OCI-LY1 (cell line): Measurements from ENCODE around the gene S100A2.

Experiments used
- H2AFZ ChIP-seq: fragments of 200-600 bp; sonication (generic), shearing (Covaris generic); 2 replicates; pipeline ENCODE4 v1.6.0; 2014; ENCODE audit warnings: antibody characterized with exemption, mild to moderate bottlenecking, low read length
- H3F3A ChIP-seq: fragments of 200-600 bp; sonication (generic), shearing (Covaris generic); 2 replicates; pipeline ENCODE4 v1.6.0; 2014; ENCODE audit warnings: mild to moderate bottlenecking, antibody characterized with exemption, low read length, moderate library complexity; ENCODE audit not compliant: insufficient read depth
- H3K27ac ChIP-seq: fragments of 200-600 bp; sonication (generic); 2 replicates; pipeline ENCODE4 v1.5.1; 2014; ENCODE audit warnings: low read length, mixed run types, mild to moderate bottlenecking, low read depth; ENCODE audit not compliant: poor library complexity, severe bottlenecking
- H3K27me3 ChIP-seq: fragments of 200-600 bp; sonication (generic); 2 replicates; pipeline ENCODE4 v1.6.0; 2014; ENCODE audit warnings: antibody characterized with exemption, mild to moderate bottlenecking, low read length, moderate library complexity; ENCODE audit not compliant: insufficient read depth
- H3K36me3 ChIP-seq: fragments of 200-600 bp; sonication (generic); 2 replicates; pipeline ENCODE4 v1.6.1; 2014; ENCODE audit warnings: mild to moderate bottlenecking, antibody characterized with exemption, low read length, moderate library complexity, mixed read lengths; ENCODE audit not compliant: insufficient read depth
- H3K4me1 ChIP-seq: fragments of 200-600 bp; sonication (generic); 2 replicates; pipeline ENCODE4 v1.5.1; 2014; ENCODE audit warnings: mild to moderate bottlenecking, low read length, moderate library complexity; ENCODE audit not compliant: insufficient read depth, severe bottlenecking
- H3K4me2 ChIP-seq: fragments of 200-600 bp; sonication (generic), shearing (Covaris generic); 2 replicates; pipeline ENCODE4 v1.6.1; 2014; ENCODE audit warnings: low read length
- H3K4me3 ChIP-seq: fragments of 200-600 bp; sonication (generic); 2 replicates; pipeline ENCODE4 v1.5.1; 2014; ENCODE audit warnings: low read length, low read depth, mild to moderate bottlenecking, mixed read lengths; ENCODE audit not compliant: poor library complexity, severe bottlenecking
- H3K79me2 ChIP-seq: fragments of 200-600 bp; shearing (Covaris generic); 2 replicates; pipeline ENCODE4 v1.6.1; 2016; ENCODE audit warnings: mixed run types, low read length, mixed read lengths; ENCODE audit not compliant: insufficient read depth
- H3K9ac ChIP-seq: fragments of 200-600 bp; sonication (generic), shearing (Covaris generic); 2 replicates; pipeline ENCODE4 v1.6.1; 2014; ENCODE audit warnings: mild to moderate bottlenecking, low read length, mixed read lengths
- H3K9me2 ChIP-seq: fragments of 200-600 bp; sonication (generic), shearing (Covaris generic); 2 replicates; pipeline ENCODE4 v1.6.1; 2014; ENCODE audit warnings: low read depth, mild to moderate bottlenecking, low read length, mixed read lengths
- H3K9me3 ChIP-seq: fragments of 200-600 bp; shearing (Covaris generic); 2 replicates; pipeline ENCODE4 v1.6.1; 2014; ENCODE audit warnings: low read length, mixed read lengths
- H4K20me1 ChIP-seq: fragments of 200-600 bp; sonication (generic), shearing (Covaris generic); 2 replicates; pipeline ENCODE4 v1.6.0; 2016; ENCODE audit warnings: mild to moderate bottlenecking, low read length; ENCODE audit not compliant: insufficient read depth
- EZH2 ChIP-seq: fragments of 200-600 bp; sonication (generic), shearing (Covaris generic); IDR thresholded peaks from 2 replicates; pipeline ENCODE4 v1.8.0; 2017; ENCODE audit warnings: borderline replicate concordance, mixed run types, mild to moderate bottlenecking, antibody characterized with exemption, low read length, moderate library complexity, mixed read lengths
- TF ChIP-seq, protein P1 (sequence below): fragments of 200-600 bp; sonication (generic), shearing (Covaris generic); IDR thresholded peaks from 2 replicates; pipeline ENCODE4 v1.5.1; 2017; ENCODE audit warnings: mild to moderate bottlenecking, antibody characterized with exemption, low read length, moderate library complexity, mixed read lengths

The S100A2 gene

DNA sequence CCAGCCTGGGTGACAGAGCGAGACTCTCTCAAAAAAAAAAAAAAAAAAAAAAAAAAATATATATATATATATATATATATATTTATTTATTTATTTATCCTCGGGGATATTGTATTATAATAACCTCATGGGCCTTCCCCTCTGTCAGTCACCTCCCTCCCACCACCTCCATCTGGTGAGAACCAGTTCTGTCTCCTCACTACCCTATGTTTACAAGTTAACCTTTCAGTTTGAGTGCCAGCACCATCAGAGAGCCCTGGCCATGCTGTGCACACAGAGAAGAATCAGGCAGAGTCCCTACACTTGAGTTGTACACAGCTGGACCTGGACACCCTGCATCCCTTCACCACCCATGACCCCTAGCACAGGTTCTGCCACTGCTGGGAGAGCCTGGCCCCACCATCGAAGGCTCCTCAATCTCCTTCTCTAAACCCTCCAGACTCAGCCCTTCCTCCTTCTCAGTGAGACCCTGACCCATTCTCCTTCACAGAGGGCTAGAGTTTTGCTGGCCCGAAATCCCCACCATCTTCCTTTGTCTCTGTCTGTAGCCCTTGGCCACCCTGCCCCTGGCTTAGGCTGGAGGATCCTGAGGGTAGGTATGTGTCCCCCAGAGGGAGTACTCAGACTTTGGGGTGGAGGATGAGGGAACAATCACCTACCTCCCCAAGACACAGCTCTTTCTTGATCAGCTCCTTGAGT is 26.1 kb downstream of the S100A2 start:
- H3K9me3 ChIP-seq, result no peaks in the 10 kb centered on the region
- H3F3A ChIP-seq, result no peaks in the 10 kb centered on the region
- no peak overlapping the region for H3K4me2 ChIP-seq
- no peaks in the 10 kb centered on the region for H4K20me1 ChIP-seq
- H3K4me1 ChIP-seq, result peaks cover 19% of the 10 kb centered on the region
- no peaks in the 10 kb centered on the region for H3K27me3 ChIP-seq
- H3K36me3 ChIP-seq, result no peaks in the 10 kb centered on the region
- H3K27ac ChIP-seq, result no peak overlapping the region
- H2AFZ ChIP-seq, result no peak overlapping the region
- no peak overlapping the region for H3K9ac ChIP-seq
- H3K9me2 ChIP-seq, result no peaks in the 10 kb centered on the region
- no peak overlapping the region for H3K4me3 ChIP-seq
- no peaks in the 10 kb centered on the region for H3K79me2 ChIP-seq
- TF ChIP-seq EZH2, result no peak
- TF ChIP-seq, protein P1, sequence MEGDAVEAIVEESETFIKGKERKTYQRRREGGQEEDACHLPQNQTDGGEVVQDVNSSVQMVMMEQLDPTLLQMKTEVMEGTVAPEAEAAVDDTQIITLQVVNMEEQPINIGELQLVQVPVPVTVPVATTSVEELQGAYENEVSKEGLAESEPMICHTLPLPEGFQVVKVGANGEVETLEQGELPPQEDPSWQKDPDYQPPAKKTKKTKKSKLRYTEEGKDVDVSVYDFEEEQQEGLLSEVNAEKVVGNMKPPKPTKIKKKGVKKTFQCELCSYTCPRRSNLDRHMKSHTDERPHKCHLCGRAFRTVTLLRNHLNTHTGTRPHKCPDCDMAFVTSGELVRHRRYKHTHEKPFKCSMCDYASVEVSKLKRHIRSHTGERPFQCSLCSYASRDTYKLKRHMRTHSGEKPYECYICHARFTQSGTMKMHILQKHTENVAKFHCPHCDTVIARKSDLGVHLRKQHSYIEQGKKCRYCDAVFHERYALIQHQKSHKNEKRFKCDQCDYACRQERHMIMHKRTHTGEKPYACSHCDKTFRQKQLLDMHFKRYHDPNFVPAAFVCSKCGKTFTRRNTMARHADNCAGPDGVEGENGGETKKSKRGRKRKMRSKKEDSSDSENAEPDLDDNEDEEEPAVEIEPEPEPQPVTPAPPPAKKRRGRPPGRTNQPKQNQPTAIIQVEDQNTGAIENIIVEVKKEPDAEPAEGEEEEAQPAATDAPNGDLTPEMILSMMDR, result no peak

DNA sequence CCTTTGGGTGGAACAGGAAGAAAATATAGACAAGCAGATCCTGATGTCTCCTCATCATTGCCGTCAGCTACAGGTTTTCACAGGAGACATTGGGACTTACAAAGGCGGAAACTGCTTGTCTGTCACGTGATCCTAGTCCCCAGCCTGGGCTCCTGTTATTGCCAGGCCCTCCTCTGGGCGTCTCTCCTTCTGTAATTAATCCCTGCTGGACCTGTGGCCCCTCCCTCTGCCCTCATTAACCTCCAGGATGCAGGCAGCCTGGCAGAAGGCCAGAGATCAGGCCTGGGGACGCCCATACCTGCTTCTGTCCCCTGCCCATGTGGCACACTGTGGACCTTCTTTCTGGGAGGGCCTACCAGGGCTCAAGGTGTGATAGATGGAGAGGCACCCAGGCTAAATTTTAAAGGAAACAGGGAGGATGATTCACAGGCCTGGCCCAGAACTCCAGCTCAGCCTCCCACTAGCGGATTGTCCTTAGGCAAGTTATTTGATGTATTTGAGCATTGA is 27.3 kb downstream of the S100A2 start:
- no peaks in the 10 kb centered on the region for H3K9me2 ChIP-seq
- H3K9ac ChIP-seq, result no peak overlapping the region
- H3K4me1 ChIP-seq, result peaks cover 15% of the 10 kb centered on the region

DNA sequence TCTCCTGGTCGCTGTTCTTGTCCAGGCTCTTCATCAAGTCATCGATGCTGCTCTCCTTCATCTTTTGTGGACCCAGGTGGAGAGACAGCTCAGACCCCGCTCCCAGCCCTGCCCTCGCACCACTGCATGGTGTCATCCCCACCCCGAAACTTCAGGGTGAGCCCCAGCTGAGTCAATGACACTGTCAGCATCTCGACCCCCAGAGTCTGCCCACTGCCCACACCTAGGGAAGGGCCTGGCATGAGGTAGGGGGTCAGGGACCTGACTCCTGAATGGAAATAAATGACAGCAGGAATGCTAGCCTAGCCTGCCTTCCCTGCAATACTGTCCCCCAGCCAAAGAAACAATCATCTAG is 28.3 kb downstream of the S100A2 start:
- H3K4me3 ChIP-seq, result no peak overlapping the region
- H3K27ac ChIP-seq, result no peak overlapping the region
- H2AFZ ChIP-seq, result no peak overlapping the region
- H3K9me3 ChIP-seq, result no peaks in the 10 kb centered on the region
- H3K4me1 ChIP-seq, result peaks cover 15% of the 10 kb centered on the region
- H4K20me1 ChIP-seq, result no peaks in the 10 kb centered on the region
- no peaks in the 10 kb centered on the region for H3K79me2 ChIP-seq
- H3K9me2 ChIP-seq, result no peaks in the 10 kb centered on the region
- H3K27me3 ChIP-seq, result no peaks in the 10 kb centered on the region
- no peak overlapping the region for H3K4me2 ChIP-seq
- H3K36me3 ChIP-seq, result no peaks in the 10 kb centered on the region
- TF ChIP-seq, protein P1, result no peak
- TF ChIP-seq EZH2, result no peak
- H3F3A ChIP-seq, result no peaks in the 10 kb centered on the region
- H3K9ac ChIP-seq, result no peak overlapping the region

More for the DNA sequence above, 27.3 kb downstream of the S100A2 start:
- Histone ChIP-seq H3K36me3 (no peaks in the 10 kb centered on the region), H3K9me3 (no peaks in the 10 kb centered on the region), H3F3A (no peaks in the 10 kb centered on the region), H2AFZ (no peak overlapping the region), H3K27ac (no peak overlapping the region), H3K4me2 (no peak overlapping the region), H4K20me1 (no peaks in the 10 kb centered on the region), H3K4me3 (no peak overlapping the region), H3K27me3 (no peaks in the 10 kb centered on the region), H3K79me2 (no peaks in the 10 kb centered on the region)
- TF ChIP-seq, protein P1, result no peak
- TF ChIP-seq EZH2, result no peak
